GM21737 (cell line): Measurements from ENCODE around the gene CISTR.

Experiments used
- ATAC-seq: cut with Tn5 transposase; IDR thresholded peaks from one replicate; pipeline ENCODE4 v1.9.1; 2021; ENCODE audit warnings: mild to moderate bottlenecking, moderate library complexity; ENCODE audit not compliant: unreplicated experiment

Gene CISTR

GRCh38 chr12:53744751-53745150, 7.0 kb downstream of the CISTR start:
- ATAC-seq = no peak

GRCh38 chr12:53744130-53744441, 7.7 kb downstream of the CISTR start:
- ATAC-seq = no peak

- no peak for ATAC-seq
Measured at GRCh38 chr12:53743266-53744129, 8.3 kb downstream of the CISTR start.

- ATAC-seq = no peak
Measured at GRCh38 chr12:53740130-53740491, 11.7 kb downstream of the CISTR start.

- ATAC-seq = no peak
Measured at GRCh38 chr12:53739214-53740129, 12.3 kb downstream of the CISTR start.

DNA sequence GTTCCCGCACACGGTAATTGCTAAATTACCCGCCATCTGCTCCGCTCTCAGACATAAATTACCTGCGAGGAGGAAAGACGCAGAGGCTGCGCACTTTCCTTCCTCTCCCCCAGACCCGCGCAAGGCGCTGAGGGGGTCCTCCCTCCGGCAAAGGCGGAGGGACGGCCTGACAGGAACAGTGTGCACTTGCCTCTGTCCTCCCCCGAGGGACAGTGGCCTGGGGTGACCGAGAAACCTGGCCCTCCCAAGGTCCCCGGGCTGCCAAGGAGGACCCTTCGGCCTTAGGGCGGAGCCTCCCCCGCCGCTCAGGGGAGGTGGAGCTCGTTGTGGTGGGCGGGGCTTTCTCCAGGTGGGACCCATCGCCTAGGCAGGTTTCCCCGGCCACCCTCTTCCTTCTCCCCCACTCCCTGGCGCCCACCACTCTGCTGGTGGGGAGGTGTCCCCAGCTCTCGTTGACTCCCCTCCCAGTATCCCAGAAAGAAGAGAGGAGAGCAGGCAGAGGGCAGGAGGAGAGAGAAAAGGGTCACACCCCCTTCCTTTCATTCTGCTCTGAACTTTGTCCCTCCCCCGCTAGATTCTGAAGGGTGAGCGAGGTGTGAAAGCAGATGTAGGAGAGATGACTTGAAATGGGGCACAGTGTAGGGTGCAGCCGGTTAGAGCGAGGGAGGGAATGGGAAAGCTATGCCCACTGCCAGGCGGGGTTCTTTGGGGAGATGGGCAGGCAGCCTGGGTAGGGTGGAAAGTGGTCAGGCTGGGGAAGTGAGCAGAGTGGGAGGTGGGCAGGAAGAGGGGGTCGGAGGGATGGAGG, 13.2 kb downstream of the CISTR start:
- no peak for ATAC-seq

DNA sequence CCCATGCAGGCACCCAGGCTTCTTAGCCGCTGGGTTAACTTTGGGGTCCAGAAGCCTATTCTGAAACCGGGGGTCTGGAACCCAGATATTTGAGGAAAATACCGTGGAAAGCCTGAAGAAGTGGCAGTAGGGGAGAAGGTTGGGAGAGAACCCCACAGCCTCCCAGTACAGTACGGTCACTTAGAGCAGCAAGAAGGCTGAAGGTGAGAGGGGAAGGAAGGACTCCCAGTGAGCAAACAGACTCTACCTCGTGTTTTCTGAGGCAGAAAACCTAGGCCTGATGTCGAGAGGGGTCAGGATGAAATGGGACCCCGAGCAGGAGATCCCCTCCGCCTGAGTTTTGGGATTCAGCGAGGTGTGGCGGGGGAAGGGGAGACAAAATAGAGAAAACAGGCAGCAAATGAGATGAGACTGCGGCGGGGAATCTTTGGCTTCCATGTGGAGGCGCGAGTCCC, 13.8 kb downstream of the CISTR start:
- ATAC-seq = no peak

GRCh38 chr12:53737093-53737808, 14.5 kb downstream of the CISTR start:
- no peak for ATAC-seq

DNA sequence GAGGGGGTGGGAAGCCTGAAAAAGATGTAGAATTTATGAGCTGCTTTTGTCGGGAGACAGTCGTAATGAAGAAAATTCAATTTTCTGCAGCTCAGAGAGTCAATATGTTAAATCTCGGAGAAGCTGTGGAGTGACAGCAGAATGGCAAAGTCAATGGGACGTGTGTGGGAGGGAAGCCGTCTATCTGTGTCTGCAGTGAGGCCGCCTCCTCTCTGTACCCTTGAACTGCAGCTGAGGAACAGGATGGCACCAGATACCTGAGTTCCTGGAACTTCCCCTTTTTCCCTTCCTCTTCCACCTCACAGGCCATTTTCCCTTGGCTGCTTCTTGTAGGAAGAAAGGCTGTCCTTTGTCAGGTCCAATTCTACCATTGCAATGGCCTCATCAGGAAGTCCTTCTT, 15.2 kb downstream of the CISTR start:
- ATAC-seq = no peak

GRCh38 chr12:53735556-53735955, 16.2 kb downstream of the CISTR start:
- ATAC-seq = no peak

DNA sequence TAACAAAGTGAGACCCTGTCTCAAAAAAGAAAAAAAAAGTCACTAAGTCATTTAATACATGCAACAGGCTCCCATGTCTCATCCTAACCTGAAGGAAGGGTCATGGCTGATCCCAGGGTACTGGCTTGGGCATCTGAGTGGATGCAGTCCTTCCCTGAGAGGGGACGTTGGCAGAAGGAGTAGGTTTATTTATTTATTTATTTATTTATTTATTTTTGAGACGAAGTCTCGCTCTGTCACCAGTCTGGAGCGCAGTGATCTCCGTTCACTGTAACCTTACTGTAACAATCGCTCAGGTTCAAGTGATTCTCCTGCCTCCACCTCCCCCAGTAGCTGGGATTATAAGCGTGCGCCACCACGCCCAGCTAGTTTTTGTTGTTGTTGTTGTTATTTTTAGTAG, 17.4 kb downstream of the CISTR start:
- no peak for ATAC-seq

GRCh38 chr12:53733807-53734200, 18.0 kb downstream of the CISTR start:
- ATAC-seq = no peak

DNA sequence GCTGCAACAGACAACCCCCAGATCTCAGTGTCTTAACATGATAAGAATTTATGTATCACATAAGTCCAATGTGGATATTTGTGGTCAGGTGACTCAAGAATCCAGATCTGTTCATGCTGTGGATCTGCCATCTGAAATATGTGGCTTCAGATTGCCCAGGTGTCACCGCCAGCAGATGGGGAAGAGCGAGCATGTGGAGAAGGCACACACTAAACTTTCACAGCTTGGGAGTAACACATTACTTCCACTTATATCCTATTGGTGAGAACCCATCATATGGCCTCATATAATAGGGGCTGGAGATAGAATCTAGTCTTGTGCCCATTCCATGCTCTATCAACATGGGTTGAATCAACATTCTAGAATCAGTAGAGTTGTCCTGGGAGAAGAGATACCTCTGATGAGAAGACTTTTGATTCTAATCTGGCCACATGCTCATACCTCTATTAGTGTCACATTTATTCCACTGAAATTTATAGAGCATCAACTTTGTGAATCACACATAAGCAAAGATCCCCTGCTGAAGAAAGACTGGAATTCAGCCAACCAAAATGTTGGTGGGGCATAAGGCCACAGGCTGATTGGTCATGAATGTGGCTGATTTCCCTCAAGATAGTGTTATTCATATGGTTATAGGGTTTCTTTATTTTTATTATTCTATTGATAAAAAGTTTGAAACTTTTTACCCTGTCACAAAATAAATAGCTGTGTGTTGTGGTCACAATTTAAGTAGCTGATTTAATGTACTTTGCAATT, 18.6 kb downstream of the CISTR start:
- no peak for ATAC-seq

DNA sequence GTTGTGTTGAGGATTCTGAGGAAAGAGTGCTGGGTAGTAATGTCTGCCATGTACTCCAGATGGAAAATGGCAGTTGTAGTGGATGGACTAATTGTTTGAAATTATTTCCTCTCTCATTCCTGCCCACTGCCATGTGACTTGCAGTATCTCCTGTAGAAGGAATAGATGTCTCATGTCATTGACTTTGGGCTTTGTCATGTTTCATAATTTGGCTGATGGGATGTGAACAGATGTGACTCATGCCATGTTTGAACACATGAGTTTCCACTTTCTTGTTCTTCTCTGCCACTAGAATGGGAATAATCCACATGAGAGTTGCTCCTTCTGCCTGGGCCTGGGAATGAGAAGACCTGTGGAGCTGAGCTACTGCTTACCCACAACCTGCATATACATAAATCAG, 22.1 kb downstream of the CISTR start:
- ATAC-seq = no peak

DNA sequence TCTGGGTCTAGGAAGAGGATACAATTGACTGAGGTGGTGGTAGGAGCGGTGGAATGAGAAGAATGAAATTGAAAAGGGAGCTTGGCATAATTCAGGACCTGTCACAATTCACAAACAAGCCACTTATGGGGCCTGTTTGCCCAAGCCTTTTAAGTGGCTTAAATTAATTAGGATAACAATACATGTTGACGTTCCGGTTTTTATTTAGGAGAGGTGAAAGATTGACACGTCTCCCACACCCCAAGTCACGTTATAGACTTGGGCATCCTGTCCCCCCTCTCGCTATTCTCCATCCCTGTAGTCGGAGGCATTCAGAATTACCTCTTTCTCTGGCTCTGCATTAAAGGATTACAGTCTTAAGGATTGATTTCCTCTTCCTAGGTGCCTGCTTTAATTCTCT, 23.6 kb downstream of the CISTR start:
- no peak for ATAC-seq

- peak; percentile 96 for ATAC-seq
Measured at GRCh38 chr12:53727310-53728041, 24.3 kb downstream of the CISTR start, which contains the start of gene CALCOCO1. CALCOCO1 (minus strand) TSS chr12:53727452; CDS start chr12:53725242, 2,210 bp downstream.

DNA sequence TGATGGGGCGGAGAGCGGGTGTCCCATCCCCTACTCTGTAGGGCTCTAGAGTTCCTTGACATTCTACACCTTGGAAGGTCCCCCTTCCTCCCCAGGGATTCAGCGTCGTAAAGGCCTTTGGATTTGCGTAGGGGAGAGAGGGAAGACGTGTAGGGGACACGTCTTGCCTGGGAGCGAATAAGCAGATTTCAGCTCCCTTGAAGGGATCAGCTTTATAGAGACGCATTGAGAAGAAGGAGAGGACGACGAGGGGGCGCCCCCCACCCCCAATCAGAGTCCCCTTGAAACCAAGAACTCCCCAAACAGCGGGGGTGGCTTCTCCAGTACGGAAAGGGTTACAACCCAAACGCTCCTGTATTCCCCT, 24.9 kb downstream of the CISTR start:
- ATAC-seq = no peak

DNA sequence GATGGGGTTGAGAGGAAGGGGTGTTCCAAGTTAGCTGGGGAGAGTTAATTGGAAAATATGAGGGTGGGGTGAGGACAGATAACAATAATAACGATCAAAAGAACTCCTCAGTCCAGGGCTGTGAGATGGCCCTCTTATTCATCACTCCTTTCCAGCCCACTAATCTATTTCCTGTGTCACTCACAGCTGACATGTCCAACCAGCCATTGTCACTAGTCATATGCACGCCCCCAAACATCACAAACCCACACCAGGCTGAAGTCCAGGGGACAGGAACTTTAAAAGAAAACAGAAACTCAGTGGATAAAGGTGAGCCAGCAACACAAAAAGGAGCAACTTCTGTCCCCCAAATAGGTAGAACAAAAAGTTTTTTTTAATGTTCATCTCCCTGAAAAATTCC, 25.4 kb downstream of the CISTR start:
- no peak for ATAC-seq

- ATAC-seq = no peak
Measured at GRCh38 chr12:53725824-53726223, 26.0 kb downstream of the CISTR start.
